Right lobe of liver (tissue), 4 donors: Measurements from ENCODE around the gene GRID1.

Experiments
- CTCF ChIP-seq, 4 donors: fragments of 200-600 bp in 3 of 4; fragments of 450-650 bp in 1 of 4; IDR thresholded peaks; one replicate each; pipeline versions ENCODE4 v1.5.1 to v1.8.0; 2016 to 2022; ENCODE audit warnings: antibody characterized with exemption in 4 of 4, mild to moderate bottlenecking in 2 of 4
- POLR2A ChIP-seq: fragments of 450-650 bp; IDR thresholded peaks from one replicate; pipeline ENCODE4 v1.6.1; 2017; ENCODE audit warnings: antibody characterized with exemption, mild to moderate bottlenecking
- donor health status: DM: no; HTN: no; CAD: no.
- donor health status: DM: no; HTN: no; CAD: no.
- donor health status: DM: no; HTN: yes; CAD: no.

- TF ChIP-seq CTCF (IDR thresholded peaks at IDR 0.05) (no peak), POLR2A (no peak)
Observed at GRCh38 chr10:86049442-86049841, 317.2 kb downstream of the GRID1 start.
